ENCODE data around the gene FBLIM1.

DNA sequence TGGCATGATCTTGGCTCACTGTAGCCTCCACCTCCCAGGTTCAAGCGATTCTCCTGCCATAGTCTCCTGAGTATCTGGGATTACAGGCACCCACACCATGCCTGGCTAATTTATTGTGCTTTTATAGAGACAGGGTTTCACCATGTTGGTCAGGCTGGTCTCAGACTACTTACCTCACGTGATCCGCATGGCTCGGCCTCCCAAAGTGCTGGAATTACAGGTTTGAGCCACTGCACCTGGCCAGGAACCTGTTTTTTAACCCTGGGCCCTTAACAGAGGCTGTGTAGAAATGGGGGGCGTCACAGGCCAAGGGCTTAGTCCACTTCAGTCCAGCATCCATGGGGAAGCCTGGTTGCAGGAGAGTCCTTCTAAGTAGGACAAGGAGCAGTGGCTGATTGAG, 9.3 kb downstream of the FBLIM1 start:
- TF ChIP-seq, protein P1, sequence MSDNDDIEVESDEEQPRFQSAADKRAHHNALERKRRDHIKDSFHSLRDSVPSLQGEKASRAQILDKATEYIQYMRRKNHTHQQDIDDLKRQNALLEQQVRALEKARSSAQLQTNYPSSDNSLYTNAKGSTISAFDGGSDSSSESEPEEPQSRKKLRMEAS (IDR thresholded peaks at IDR 0.05; ENCODE audit: low read depth, low read length) = no peak
- TF ChIP-seq, protein P2, sequence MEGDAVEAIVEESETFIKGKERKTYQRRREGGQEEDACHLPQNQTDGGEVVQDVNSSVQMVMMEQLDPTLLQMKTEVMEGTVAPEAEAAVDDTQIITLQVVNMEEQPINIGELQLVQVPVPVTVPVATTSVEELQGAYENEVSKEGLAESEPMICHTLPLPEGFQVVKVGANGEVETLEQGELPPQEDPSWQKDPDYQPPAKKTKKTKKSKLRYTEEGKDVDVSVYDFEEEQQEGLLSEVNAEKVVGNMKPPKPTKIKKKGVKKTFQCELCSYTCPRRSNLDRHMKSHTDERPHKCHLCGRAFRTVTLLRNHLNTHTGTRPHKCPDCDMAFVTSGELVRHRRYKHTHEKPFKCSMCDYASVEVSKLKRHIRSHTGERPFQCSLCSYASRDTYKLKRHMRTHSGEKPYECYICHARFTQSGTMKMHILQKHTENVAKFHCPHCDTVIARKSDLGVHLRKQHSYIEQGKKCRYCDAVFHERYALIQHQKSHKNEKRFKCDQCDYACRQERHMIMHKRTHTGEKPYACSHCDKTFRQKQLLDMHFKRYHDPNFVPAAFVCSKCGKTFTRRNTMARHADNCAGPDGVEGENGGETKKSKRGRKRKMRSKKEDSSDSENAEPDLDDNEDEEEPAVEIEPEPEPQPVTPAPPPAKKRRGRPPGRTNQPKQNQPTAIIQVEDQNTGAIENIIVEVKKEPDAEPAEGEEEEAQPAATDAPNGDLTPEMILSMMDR (IDR thresholded peaks at IDR 0.05; ENCODE audit: low read depth, low read length) = no peak
- no peak for TF ChIP-seq POLR2A (IDR thresholded peaks at IDR 0.05; ENCODE audit: extremely low read depth, insufficient read length)
- no peak for TF ChIP-seq MYC (IDR thresholded peaks at IDR 0.05; ENCODE audit: low read depth, low read length)
